ENCODE results near the gene TSPAN9.

GRCh38 chr12:3042394-3042793 is 34.8 kb upstream of the TSPAN9 start:
- TF ChIP-seq REST (IDR thresholded peaks at IDR 0.05; ENCODE audit: low read depth) = no peak
- no peak for TF ChIP-seq EZH2 (IDR thresholded peaks at IDR 0.05)
- no peak for TF ChIP-seq FOSL1 (IDR thresholded peaks at IDR 0.05; ENCODE audit: low read depth)
- no peak for TF ChIP-seq POLR2AphosphoS5 (IDR thresholded peaks at IDR 0.05; ENCODE audit: low read depth, low read length)
- TF ChIP-seq CTCF (IDR thresholded peaks at IDR 0.05 in 2 of 3, conservative IDR thresholded peaks at IDR 0.05 in 1 of 3; ENCODE audit: borderline replicate concordance in 1 of 3, insufficient read depth in 1 of 3, low read depth in 2 of 3, low read length in 2 of 3) = no peak

Measured in HCT116 (cell line).